Fibroblast of the aortic adventitia (primary cell): ENCODE results near the gene ROR2. TPM values are rescaled to one million over a fixed set of nuclear protein-coding genes. Genes with fewer than 3 reads are reported as not detected.

Source experiments
- DNase-seq: peaks from one replicate; pipeline ENCODE4 v3.0.0-alpha.2; 2010; ENCODE audit warnings: low read depth
- H3K4me3 ChIP-seq: 2 replicates; pipeline ENCODE4 v1.5.1; 2011; ENCODE audit warnings: low read depth, mild to moderate bottlenecking, control low read depth, low read length, moderate library complexity
- total RNA-seq: library from RNA; depleted of rRNA; stranded (reverse); fragments of >200 nt; gene quantifications from 2 replicates; pipeline ENCODE4 v1.2.3, GENCODE V29; 2012; ENCODE audit warnings: low replicate concordance
- TF ChIP-seq, protein P1 (sequence below): IDR thresholded peaks from 2 replicates; pipeline ENCODE4 v1.5.1; 2011; ENCODE audit warnings: mild to moderate bottlenecking, low read length, control low read depth, inconsistent platforms; ENCODE audit not compliant: insufficient read depth

The ROR2 gene
- total RNA-seq, 1 donor: 13.0 TPM

DNA sequence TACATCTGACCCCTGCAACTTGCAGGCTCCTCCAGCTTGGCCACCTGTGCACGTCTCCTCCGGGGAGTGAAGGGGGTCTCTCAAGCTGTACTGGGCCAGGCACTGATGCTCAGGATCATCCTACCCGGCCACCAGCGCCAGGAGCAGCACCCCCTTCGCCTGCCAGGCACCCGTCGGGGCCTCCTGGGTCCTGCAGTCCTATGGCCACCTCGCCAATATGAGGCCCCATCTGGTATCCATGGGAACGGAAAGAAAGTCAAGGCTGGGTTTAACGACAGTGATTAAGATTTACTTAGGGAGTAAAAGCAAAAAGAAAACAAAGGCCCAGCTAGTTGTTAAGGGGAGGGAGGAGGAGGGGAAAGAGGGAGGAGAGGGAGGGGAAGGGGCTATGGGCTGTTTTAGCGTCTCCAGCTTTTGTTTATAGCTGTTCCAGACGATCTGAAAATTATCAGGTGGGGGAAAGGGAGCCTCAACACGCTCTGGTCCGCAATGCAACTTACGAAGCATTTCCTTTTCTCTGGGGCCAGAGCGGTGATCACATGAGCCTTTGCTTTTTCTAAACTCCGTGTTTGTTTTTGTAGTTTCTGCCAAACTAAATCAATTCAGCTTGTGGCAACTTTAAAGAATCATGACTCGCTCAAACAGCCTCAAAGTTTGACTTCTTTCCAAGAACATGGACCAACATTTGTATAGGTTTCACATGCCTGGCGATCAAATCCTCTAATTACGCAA is 132.4 kb downstream of the ROR2 start:
- DNase-seq: peak; percentile 94
- peak overlapping the region; percentile 41 for H3K4me3 ChIP-seq

DNA sequence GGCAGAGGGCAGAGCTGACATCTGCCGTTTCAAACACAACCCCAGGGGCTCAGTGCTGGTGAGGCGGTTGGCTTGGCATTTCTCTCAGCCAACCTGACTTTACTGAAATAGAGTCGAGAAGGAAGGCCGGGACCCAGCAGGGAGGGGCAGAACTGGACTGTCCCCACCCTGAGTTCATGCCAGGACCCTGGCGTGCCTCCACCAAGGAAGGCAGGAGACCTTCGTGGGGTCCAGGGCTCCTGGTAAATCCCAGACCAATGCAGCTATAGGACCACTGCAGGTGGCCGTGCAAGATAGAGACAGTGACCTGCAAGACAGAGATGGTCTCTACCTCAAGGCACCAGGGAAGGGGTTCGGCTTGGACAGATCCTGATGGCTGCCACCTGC is 132.9 kb downstream of the ROR2 start:
- DNase-seq: no peak
- H3K4me3 ChIP-seq: no peak overlapping the region
- TF ChIP-seq, protein P1, sequence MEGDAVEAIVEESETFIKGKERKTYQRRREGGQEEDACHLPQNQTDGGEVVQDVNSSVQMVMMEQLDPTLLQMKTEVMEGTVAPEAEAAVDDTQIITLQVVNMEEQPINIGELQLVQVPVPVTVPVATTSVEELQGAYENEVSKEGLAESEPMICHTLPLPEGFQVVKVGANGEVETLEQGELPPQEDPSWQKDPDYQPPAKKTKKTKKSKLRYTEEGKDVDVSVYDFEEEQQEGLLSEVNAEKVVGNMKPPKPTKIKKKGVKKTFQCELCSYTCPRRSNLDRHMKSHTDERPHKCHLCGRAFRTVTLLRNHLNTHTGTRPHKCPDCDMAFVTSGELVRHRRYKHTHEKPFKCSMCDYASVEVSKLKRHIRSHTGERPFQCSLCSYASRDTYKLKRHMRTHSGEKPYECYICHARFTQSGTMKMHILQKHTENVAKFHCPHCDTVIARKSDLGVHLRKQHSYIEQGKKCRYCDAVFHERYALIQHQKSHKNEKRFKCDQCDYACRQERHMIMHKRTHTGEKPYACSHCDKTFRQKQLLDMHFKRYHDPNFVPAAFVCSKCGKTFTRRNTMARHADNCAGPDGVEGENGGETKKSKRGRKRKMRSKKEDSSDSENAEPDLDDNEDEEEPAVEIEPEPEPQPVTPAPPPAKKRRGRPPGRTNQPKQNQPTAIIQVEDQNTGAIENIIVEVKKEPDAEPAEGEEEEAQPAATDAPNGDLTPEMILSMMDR: no peak

More for the DNA sequence above, 132.4 kb downstream of the ROR2 start:
- TF ChIP-seq, protein P1: no peak

DNA sequence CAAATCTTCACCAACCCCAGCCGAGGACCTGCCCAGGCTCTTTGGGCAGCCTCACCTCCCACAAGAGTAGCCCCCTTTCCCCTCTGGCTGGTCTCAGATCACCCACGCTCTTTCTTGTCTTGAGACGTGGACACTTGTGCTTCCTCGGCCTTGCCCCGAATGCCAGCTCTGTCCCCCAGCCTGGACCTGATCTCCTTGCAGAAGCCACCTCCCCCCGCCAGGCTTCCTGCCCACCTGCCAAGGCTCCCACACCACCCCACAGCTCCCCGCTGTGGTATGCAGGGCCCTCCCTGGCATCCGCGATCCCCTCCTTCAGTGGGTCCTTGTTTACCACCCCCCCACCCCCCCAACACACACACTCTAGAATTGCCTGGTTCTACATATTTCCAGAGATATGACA is 133.7 kb downstream of the ROR2 start:
- DNase-seq: no peak
- no peak overlapping the region for H3K4me3 ChIP-seq
- TF ChIP-seq, protein P1: no peak

DNA sequence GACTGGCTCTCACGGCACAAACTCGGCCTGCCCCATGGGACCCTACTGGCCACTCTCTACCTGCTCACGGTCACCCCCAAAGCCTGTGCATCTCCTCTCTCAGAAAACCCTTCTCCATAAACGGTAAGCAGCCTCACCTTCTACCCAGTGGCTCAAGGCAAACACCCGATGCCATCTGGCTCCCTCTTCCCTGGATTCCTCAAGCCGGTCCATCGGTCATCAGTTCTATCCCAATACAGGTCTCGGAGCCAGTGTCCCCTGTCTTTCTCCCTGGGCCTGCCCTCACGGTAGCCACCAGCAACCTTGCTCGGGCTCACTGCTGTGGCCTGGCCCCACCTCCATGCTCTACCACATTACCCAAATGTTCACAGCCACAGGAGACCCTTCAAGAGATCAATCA is 134.1 kb downstream of the ROR2 start:
- H3K4me3 ChIP-seq: no peak overlapping the region
- TF ChIP-seq, protein P1: no peak
- DNase-seq: no peak

DNA sequence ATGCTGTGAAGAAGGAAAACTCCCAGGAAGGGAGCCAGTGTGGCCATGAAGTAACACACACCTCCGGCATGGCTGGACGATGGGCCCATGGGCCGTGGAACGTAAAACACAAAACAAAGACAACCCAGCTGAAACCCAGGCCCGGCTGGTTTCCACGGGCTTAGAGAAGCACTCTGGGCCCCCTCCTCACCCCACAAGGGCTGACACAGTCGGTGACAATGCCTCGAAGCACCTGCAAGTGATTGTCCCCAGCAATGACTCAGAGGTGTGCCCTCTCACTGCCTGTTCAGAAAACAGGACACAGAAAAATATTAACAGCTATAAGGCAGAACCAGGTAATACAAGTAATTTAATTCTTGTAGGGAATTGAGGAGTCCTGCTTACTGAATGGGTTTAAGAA is 135.3 kb downstream of the ROR2 start:
- H3K4me3 ChIP-seq: no peak overlapping the region
- TF ChIP-seq, protein P1: no peak
- no peak for DNase-seq

DNA sequence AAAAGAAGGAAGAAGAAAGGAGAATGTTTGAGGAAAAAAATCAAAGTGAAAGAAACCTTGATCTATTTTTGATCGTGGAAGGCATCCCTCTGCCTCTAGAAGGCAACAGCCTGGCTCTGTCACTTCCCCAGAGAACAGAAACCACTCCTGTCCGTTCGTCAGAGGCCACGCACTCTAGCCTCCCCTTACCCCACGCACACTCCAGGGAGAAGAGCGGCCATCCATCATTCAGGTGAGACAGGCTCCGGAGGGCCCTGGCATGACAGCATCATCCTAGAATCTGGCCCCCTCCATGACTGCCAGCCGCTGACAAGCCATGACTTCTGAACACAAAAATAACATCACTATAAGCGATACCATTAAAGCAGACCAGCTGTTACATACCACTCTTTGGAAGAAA is 135.8 kb downstream of the ROR2 start:
- no peak for DNase-seq
- H3K4me3 ChIP-seq: no peak overlapping the region
- TF ChIP-seq, protein P1: no peak

DNA sequence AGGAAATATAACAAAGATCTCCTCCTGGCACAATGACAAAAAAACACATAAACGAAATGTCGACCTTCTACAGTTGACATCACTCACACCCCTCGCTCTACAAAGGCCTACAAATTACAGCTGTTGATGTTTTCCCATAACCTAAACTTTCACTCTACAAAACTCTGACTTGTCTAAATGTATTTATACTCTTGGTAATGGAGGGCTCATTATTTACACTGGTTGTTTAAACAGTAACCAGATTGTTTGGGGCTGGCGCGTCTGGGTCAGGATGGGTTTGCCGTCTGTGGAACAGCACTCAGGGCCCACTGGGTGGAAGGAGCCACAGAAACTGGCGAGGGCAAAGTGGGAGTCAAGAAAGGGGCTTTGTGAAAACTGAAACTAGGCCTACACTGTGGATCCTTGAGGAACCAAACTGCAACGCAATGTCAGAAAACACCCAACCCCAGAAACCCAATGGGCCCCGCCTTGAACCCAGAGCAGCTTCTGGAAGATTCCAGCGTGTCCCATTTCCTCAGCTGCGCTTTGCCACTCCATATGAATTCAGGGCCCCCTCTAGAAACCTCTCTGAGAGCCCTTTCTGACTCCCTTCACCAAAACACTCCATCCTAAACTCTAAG is 136.7 kb downstream of the ROR2 start:
- H3K4me3 ChIP-seq: no peak overlapping the region
- DNase-seq: no peak
- TF ChIP-seq, protein P1: no peak
